Testis (tissue), 2 donors: ENCODE data around the gene BACE2.

Experiments used
- POLR2A ChIP-seq: fragments of 450-650 bp; IDR thresholded peaks from one replicate; pipeline ENCODE4 v1.6.1; 2017; ENCODE audit warnings: antibody characterized with exemption, mild to moderate bottlenecking, moderate library complexity
- TF ChIP-seq, protein P1 (sequence below), 3 experiments: fragments of 450-650 bp in 2 of 3; fragments of 200-600 bp in 1 of 3; sonication (generic) in 1 of 3; IDR thresholded peaks; one replicate each; pipeline ENCODE4 v1.5.1; 2016 to 2019; ENCODE audit warnings: antibody characterized with exemption in 3 of 3, mild to moderate bottlenecking in 2 of 3, moderate library complexity in 1 of 3

DNA sequence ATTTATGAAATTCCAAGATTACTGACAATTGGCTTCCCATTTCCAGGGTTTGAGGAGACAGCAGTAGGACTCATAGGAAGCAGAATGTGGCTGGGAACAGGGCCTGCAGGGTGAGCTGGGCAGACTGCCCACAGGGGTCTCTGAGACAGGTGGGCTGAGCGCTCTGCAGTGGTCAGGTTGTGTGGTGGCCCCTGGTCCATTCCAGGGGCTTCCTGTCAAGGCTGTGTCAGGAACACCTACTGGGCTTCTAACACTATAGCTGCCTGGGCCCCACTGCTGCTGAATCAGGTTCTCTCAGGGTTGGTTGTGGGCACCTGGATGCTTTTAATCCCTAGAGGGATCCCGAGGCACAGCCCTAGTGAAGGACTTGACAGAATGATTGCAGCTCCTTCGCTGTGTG, 72.1 kb downstream of the BACE2 start:
- TF ChIP-seq, protein P1, sequence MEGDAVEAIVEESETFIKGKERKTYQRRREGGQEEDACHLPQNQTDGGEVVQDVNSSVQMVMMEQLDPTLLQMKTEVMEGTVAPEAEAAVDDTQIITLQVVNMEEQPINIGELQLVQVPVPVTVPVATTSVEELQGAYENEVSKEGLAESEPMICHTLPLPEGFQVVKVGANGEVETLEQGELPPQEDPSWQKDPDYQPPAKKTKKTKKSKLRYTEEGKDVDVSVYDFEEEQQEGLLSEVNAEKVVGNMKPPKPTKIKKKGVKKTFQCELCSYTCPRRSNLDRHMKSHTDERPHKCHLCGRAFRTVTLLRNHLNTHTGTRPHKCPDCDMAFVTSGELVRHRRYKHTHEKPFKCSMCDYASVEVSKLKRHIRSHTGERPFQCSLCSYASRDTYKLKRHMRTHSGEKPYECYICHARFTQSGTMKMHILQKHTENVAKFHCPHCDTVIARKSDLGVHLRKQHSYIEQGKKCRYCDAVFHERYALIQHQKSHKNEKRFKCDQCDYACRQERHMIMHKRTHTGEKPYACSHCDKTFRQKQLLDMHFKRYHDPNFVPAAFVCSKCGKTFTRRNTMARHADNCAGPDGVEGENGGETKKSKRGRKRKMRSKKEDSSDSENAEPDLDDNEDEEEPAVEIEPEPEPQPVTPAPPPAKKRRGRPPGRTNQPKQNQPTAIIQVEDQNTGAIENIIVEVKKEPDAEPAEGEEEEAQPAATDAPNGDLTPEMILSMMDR (IDR thresholded peaks at IDR 0.05), result no peak
- TF ChIP-seq POLR2A, result no peak
